Esophagus squamous epithelium (tissue), 4 donors: ENCODE data around the gene SIGLEC1.

Experiments used
- CTCF ChIP-seq, 6 experiments: fragments of 450-650 bp in 4 of 6; fragments of 200-600 bp in 2 of 6; sonication (generic) in 2 of 6; IDR thresholded peaks; one replicate each; pipeline ENCODE4 v1.5.1; 2016 to 2019; ENCODE audit warnings: antibody characterized with exemption in 6 of 6, mild to moderate bottlenecking in 4 of 6, moderate library complexity in 4 of 6
- POLR2A ChIP-seq, 4 donors: fragments of 450-650 bp; IDR thresholded peaks; one replicate each; pipeline ENCODE4 v1.6.1; 2017; ENCODE audit warnings: antibody characterized with exemption in 4 of 4, mild to moderate bottlenecking in 4 of 4, moderate library complexity in 3 of 4

GRCh38 chr20:3696745-3697587 lies 15.4 kb downstream of the SIGLEC1 start:
- no peak for TF ChIP-seq CTCF (IDR thresholded peaks at IDR 0.05)
- no peak for TF ChIP-seq POLR2A (IDR thresholded peaks at IDR 0.05)
